Midbrain (tissue), 1 donor: ENCODE results near the gene SLC11A1.

Experiments used
- DNase-seq: peaks from one replicate; lab custom pipeline; 2025; lab: John Stamatoyannopoulos, UW

The SLC11A1 gene

GRCh38 chr2:218366621-218367414 is 15.3 kb upstream of the SLC11A1 start:
- no peak for DNase-seq

- DNase-seq = peak; percentile 58
These were observed 14.5 kb upstream of the SLC11A1 start for GRCh38 chr2:218367415-218368149.

DNA sequence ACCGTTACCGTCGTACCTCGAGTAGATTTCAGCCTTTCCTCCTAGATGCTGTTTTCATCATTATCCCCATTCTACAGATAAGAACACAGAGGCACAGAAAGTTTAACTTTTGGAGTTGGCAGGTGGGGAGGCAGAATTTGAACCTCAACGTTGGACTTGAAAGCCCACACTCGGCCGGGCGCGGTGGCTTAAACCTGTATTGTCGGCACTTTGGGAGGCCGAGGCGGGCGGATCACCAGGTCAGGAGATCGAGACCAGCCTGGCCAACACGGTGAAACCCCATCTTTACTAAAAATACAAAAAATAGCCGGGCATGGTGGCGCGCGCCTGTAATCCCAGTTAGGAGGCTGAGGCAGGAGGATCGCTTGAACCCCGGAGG is 13.9 kb upstream of the SLC11A1 start:
- DNase-seq = no peak

- no peak for DNase-seq
These were observed 13.4 kb upstream of the SLC11A1 start for GRCh38 chr2:218368621-218369153.

- no peak for DNase-seq
These were observed 12.7 kb upstream of the SLC11A1 start for GRCh38 chr2:218369330-218369729.

DNA sequence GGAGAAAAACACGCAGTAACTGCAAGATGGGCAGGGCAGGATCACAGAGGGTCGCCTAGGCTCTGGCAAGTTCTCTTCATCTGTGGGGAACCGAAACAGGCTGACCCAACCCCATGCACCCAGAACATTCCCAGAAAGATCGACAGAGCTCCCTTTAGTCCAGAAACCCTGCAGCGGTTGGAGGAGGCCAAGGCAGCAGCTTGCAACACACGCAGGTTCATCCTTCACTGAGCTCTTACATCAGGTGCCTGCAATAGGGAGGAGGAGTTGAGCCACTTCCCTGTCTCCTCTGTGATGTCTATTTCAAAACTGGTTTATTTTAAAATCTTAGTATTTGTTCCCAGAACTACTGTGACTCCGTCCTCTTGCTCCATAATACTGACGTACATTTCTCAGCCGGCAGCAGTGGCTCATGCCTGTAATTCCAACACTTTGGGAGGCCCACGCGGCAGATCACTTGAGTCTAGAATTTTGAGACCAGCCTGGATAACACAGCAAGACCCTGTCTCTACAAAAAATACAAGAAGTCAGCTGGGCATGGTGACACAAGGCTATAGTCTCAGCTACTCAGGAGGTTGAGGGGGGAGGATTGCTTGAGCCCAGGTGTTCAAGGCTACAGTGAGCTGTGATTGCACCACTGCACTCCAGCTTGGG is 11.5 kb upstream of the SLC11A1 start:
- DNase-seq = peak; percentile 34

- DNase-seq = no peak
These were observed 10.1 kb upstream of the SLC11A1 start for GRCh38 chr2:218371983-218372350.

GRCh38 chr2:218374795-218375194 is 7.3 kb upstream of the SLC11A1 start:
- DNase-seq = no peak

GRCh38 chr2:218375212-218375611 is 6.9 kb upstream of the SLC11A1 start:
- DNase-seq = no peak

DNA sequence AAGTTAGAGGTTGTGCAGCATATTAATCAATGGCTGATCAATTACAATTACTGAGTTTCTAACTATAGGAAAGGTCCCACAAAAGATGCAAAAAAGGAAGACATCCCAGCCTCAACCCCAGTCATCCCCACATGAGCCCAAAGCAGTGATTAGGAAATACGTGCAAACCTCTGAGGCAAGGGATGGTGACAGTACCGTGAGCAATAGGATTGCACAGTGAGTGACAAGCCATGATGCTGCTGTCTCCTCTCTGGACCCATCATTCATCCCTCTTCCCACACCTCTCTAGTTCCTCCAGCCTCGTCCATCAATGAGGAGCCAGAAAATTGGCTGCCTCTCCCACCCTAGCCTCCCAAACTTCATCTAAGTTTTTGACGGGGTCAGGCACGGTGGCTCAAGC is 4.0 kb upstream of the SLC11A1 start:
- no peak for DNase-seq

DNA sequence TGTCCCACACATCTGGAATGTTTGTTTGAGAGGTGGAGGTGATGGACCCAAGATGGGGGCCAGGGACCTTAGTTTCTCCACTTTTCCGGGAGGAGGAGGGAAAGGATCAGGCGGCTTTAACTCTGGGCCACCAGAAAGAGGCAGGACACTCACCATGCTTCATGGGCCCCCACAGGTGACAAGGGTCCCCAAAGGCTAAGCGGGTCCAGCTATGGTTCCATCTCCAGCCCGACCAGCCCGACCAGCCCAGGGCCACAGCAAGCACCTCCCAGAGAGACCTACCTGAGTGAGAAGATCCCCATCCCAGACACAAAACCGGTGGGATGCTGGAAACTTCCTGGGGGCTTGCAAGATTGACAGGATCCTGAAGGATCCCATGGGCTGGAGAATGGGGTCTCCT is 712 bp downstream of the SLC11A1 start:
- DNase-seq = no peak

DNA sequence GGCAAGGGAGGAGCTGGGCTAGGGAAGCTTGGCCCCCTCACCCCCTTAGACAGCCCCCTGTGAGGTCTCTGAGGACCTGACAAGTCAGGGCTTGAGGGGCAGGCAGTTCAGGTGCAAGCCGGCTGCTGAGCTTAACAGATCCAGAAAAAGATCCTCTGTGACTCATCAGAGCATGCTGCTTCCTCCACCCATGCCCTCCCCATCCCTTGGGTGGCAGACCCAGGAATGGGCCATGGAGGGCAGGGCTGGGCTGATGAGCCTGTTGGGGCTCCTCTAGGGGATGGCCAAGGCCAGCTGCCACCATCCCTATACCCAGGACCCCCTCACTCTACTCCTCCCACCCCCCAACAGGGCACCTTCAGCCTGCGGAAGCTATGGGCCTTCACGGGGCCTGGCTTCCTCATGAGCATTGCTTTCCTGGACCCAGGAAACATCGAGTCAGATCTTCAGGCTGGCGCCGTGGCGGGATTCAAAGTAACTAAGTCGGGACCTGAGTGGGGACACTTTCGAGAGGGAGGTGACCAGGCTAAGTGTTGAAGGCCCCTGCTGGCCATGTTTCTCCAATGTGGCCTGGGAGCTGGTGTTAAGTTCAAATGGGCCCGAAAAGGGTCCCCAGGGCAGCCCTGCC is 1.9 kb downstream of the SLC11A1 start:
- no peak for DNase-seq

GRCh38 chr2:218384975-218385374 is 2.9 kb downstream of the SLC11A1 start:
- DNase-seq = no peak

DNA sequence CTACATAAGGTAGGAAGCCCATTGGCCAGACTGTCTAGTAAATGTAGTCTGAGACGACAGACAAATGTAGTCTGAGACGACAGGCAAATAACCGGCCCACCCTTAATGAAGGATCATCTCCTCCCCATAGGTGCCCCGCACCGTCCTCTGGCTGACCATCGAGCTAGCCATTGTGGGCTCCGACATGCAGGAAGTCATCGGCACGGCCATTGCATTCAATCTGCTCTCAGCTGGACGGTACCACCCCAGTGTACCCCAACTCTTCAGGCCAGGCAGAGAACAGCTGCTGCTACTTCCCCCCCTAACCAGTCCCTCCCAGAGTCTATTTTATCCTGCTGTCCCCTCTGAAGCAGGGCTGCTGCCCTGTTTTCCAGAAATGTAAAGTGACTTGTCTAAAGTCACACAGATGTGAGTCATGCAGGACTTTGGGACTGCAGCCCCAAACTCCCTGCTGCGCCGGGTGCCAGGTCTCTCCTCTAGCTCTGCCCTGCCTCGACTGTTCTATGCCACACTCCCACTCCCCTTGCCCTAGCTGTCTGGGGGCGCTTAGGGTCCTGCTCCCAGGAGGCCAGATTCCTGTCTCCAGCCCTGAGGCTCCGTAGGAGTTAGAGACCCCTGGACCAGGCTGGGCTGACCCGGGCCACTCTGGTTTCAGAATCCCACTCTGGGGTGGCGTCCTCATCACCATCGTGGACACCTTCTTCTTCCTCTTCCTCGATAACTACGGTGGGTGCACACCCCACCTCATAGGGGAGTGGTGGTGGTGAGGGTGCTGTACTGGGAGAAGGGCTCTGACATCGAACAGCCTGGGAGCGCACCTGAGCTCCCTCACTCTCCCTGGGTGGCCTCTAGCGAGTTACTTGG is 4.7 kb downstream of the SLC11A1 start:
- no peak for DNase-seq

GRCh38 chr2:218387369-218388194 is 5.5 kb downstream of the SLC11A1 start:
- no peak for DNase-seq

DNA sequence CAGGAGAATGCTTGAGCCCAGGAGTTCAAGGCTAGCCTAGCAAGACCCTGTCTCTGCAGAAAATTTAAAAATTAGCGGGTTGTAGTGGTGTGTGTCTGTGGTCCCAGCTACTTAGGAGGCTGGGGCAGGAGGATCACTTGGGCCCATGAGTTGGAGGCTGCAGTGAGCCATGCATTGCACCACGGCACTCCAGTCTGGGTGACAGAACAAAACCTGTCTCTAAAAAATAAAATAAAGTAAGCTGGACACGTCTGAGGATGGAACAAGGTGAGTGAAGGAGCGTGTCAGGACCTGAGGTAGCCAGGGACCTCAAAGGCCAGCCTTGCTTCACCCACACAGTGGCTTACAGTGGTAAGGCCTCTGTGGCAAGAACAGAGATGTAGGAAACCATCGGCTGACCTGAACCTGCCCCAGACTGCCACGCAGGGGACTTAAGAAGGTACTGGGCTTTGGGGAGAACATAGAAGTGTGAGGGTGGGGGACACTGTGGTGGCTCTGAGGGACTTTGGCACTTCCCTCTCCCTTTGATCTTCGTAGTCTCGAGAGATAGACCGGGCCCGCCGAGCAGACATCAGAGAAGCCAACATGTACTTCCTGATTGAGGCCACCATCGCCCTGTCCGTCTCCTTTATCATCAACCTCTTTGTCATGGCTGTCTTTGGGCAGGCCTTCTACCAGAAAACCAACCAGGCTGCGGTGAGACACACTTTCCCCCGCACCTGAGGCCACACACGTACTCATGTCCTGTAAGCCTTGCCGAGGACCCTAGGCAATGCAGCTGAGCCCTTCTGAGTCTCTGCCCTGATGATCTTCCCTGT is 7.5 kb downstream of the SLC11A1 start:
- DNase-seq = no peak

- DNase-seq = no peak
These were observed 9.1 kb downstream of the SLC11A1 start for GRCh38 chr2:218391202-218391601.

GRCh38 chr2:218392459-218392858 is 10.4 kb downstream of the SLC11A1 start:
- DNase-seq = no peak

- no peak for DNase-seq
These were observed 10.9 kb downstream of the SLC11A1 start for GRCh38 chr2:218392891-218393462.
